Measurements from ENCODE around the gene MAPK10.

GRCh38 chr4:86004030-86004429 is 355.8 kb downstream of the MAPK10 start:
- TF ChIP-seq CTCF (conservative IDR thresholded peaks at IDR 0.05; ENCODE audit: low read depth in 2 of 2) (no peak), EZH2phosphoT487 (IDR thresholded peaks at IDR 0.05; ENCODE audit: unreplicated experiment) (no peak), EZH2 (IDR thresholded peaks at IDR 0.05; ENCODE audit: low read depth, unreplicated experiment) (no peak), POLR2AphosphoS5 (IDR thresholded peaks at IDR 0.05; ENCODE audit: low read depth) (no peak)
- TF ChIP-seq, protein P1, sequence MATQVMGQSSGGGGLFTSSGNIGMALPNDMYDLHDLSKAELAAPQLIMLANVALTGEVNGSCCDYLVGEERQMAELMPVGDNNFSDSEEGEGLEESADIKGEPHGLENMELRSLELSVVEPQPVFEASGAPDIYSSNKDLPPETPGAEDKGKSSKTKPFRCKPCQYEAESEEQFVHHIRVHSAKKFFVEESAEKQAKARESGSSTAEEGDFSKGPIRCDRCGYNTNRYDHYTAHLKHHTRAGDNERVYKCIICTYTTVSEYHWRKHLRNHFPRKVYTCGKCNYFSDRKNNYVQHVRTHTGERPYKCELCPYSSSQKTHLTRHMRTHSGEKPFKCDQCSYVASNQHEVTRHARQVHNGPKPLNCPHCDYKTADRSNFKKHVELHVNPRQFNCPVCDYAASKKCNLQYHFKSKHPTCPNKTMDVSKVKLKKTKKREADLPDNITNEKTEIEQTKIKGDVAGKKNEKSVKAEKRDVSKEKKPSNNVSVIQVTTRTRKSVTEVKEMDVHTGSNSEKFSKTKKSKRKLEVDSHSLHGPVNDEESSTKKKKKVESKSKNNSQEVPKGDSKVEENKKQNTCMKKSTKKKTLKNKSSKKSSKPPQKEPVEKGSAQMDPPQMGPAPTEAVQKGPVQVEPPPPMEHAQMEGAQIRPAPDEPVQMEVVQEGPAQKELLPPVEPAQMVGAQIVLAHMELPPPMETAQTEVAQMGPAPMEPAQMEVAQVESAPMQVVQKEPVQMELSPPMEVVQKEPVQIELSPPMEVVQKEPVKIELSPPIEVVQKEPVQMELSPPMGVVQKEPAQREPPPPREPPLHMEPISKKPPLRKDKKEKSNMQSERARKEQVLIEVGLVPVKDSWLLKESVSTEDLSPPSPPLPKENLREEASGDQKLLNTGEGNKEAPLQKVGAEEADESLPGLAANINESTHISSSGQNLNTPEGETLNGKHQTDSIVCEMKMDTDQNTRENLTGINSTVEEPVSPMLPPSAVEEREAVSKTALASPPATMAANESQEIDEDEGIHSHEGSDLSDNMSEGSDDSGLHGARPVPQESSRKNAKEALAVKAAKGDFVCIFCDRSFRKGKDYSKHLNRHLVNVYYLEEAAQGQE (IDR thresholded peaks at IDR 0.05; ENCODE audit: unreplicated experiment): no peak

Measured in GM23338 (cell line).